ENCODE results near the gene PROC.

Gene PROC

DNA sequence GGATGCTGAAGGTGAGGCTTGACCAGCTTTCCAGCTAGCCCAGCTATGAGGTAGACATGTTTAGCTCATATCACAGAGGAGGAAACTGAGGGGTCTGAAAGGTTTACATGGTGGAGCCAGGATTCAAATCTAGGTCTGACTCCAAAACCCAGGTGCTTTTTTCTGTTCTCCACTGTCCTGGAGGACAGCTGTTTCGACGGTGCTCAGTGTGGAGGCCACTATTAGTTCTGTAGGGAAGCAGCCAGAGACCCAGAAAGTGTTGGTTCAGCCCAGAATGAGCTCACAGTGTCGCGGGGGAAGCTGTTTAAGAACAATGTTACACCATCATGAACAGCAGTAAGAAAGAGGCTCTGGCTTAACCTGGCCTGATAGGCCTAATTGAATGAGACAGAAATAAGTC is 11.1 kb downstream of the PROC start:
- TF ChIP-seq CTCF (IDR thresholded peaks at IDR 0.05; ENCODE audit: borderline replicate concordance, extremely low read depth, low read length, poor library complexity, severe bottlenecking) (no peak), EZH2 (IDR thresholded peaks at IDR 0.05; ENCODE audit: borderline replicate concordance, low read depth, low read length, severe bottlenecking) (no peak)
- no peak overlapping the region for H3K4me2 ChIP-seq (ENCODE audit: insufficient read depth, low read length)
- H4K20me1 ChIP-seq (ENCODE audit: insufficient read depth, low read length) = no peaks in the 10 kb centered on the region
- H3K27me3 ChIP-seq (ENCODE audit: insufficient read depth, low read length, poor library complexity) = no peaks in the 10 kb centered on the region
- H2AFZ ChIP-seq (ENCODE audit: low read depth, low read length) = no peak overlapping the region
- no peaks in the 10 kb centered on the region for H3K36me3 ChIP-seq (ENCODE audit: insufficient read depth, low read length)
- ATAC-seq (ENCODE audit: insufficient read depth, low read depth) (no peak), DNase-seq (no peak)
- no peak overlapping the region for H3K27ac ChIP-seq (ENCODE audit: low read length)
- no peaks in the 10 kb centered on the region for H3K9me3 ChIP-seq (ENCODE audit: insufficient read depth, low read length, severe bottlenecking)
- no peak overlapping the region for H3K4me3 ChIP-seq (ENCODE audit: low read depth in 1 of 2, low read length in 2 of 2)
- H3K9ac ChIP-seq (ENCODE audit: low read depth, low read length) = no peak overlapping the region
- H3K4me1 ChIP-seq (ENCODE audit: insufficient read depth, low read length) = no peaks in the 10 kb centered on the region
- no peaks in the 10 kb centered on the region for H3K79me2 ChIP-seq (ENCODE audit: insufficient read depth, low read length)

- H3K27me3 ChIP-seq (ENCODE audit: insufficient read depth, low read length, poor library complexity) = no peaks in the 10 kb centered on the region
- no peaks in the 10 kb centered on the region for H4K20me1 ChIP-seq (ENCODE audit: insufficient read depth, low read length)
- no peak overlapping the region for H2AFZ ChIP-seq (ENCODE audit: low read depth, low read length)
- H3K9me3 ChIP-seq (ENCODE audit: insufficient read depth, low read length, severe bottlenecking) = no peaks in the 10 kb centered on the region
- no peaks in the 10 kb centered on the region for H3K36me3 ChIP-seq (ENCODE audit: insufficient read depth, low read length)
- H3K79me2 ChIP-seq (ENCODE audit: insufficient read depth, low read length) = no peaks in the 10 kb centered on the region
- no peaks in the 10 kb centered on the region for H3K4me1 ChIP-seq (ENCODE audit: insufficient read depth, low read length)
- no peak overlapping the region for H3K4me3 ChIP-seq (ENCODE audit: low read depth in 1 of 2, low read length in 2 of 2)
- DNase-seq (no peak), ATAC-seq (ENCODE audit: insufficient read depth, low read depth) (no peak)
- TF ChIP-seq CTCF (IDR thresholded peaks at IDR 0.05; ENCODE audit: borderline replicate concordance, extremely low read depth, low read length, poor library complexity, severe bottlenecking) (no peak), EZH2 (IDR thresholded peaks at IDR 0.05; ENCODE audit: borderline replicate concordance, low read depth, low read length, severe bottlenecking) (no peak)
- no peak overlapping the region for H3K4me2 ChIP-seq (ENCODE audit: insufficient read depth, low read length)
- H3K27ac ChIP-seq (ENCODE audit: low read length) = no peak overlapping the region
- H3K9ac ChIP-seq (ENCODE audit: low read depth, low read length) = no peak overlapping the region
Observed at GRCh38 chr2:127429844-127430425, 11.7 kb downstream of the PROC start.

DNA sequence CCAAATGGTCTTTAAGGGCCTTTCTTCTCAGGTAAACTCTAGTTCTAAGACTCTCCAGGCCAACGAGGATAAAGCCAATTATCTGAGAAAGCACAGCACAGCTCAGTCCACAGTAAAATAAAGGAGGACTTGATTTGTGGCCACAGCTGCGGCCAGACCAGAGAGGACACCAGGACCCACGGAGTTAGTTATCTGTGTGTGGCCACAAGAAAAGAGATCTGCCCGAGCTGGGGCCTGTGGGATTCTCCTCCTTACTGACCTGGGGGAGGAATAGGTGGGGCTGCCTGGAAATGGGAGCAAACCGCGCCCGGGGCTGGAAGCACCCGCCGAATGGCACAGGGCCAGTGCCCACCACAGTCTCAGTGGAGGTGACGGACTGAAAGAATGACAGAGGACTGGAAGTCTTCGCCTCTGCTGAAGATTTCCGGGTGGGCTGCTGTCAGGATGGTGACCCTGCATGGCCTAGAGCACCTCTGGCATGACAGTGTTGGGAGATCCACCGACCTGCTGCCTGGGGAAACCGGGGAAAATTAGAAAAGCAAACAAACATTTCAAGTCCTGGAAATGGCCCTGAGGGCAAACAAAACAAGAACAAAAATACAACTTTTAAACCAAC is 13.3 kb downstream of the PROC start:
- no peaks in the 10 kb centered on the region for H3K4me1 ChIP-seq (ENCODE audit: insufficient read depth, low read length)
- no peak overlapping the region for H3K9ac ChIP-seq (ENCODE audit: low read depth, low read length)

More for the DNA sequence above, 13.3 kb downstream of the PROC start:
- H3K4me3 ChIP-seq (ENCODE audit: low read depth in 1 of 2, low read length in 2 of 2) = no peak overlapping the region
- no peak for ATAC-seq (ENCODE audit: insufficient read depth, low read depth)
- no peaks in the 10 kb centered on the region for H3K9me3 ChIP-seq (ENCODE audit: insufficient read depth, low read length, severe bottlenecking)
- H3K79me2 ChIP-seq (ENCODE audit: insufficient read depth, low read length) = no peaks in the 10 kb centered on the region
- TF ChIP-seq CTCF (IDR thresholded peaks at IDR 0.05; ENCODE audit: borderline replicate concordance, extremely low read depth, low read length, poor library complexity, severe bottlenecking) (no peak), EZH2 (IDR thresholded peaks at IDR 0.05; ENCODE audit: borderline replicate concordance, low read depth, low read length, severe bottlenecking) (no peak)
- H4K20me1 ChIP-seq (ENCODE audit: insufficient read depth, low read length) = no peaks in the 10 kb centered on the region
- DNase-seq = no peak
- H3K27me3 ChIP-seq (ENCODE audit: insufficient read depth, low read length, poor library complexity) = no peaks in the 10 kb centered on the region
- no peak overlapping the region for H3K4me2 ChIP-seq (ENCODE audit: insufficient read depth, low read length)
- H3K36me3 ChIP-seq (ENCODE audit: insufficient read depth, low read length) = no peaks in the 10 kb centered on the region
- no peak overlapping the region for H3K27ac ChIP-seq (ENCODE audit: low read length)
- H2AFZ ChIP-seq (ENCODE audit: low read depth, low read length) = no peak overlapping the region

All from DND-41 (cell line).